Measurements from ENCODE around the gene TMC1. TPM values are rescaled to one million over a fixed set of nuclear protein-coding genes. Genes with fewer than 3 reads are reported as not detected.
A peak's percentile ranks its signal among the peaks of the same experiment; 100 is the strongest.

Gene TMC1
- total and polyA plus RNA-seq, 5 donors, result 0.05 to 0.45 TPM; not detected in 3

DNA sequence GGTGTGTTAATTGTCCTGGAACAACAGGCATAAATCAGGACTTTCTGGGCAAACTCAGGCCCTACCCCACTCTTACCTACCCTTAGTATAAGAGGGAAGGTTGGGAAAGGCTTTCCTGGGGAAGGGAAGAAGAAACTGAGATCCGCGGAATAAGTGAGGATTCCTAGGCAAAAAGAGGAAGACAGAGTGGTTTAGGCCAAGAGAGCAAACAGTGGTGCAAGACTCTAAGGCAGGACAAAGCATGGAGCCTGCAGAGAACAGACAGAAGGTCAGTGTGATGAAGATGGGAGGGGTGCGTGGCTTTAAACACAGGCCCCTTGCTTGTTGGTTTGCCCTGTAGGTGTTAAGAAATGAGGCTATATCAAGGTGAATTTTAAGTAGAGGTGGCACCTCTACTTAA lies 69.4 kb downstream of the TMC1 start:
- H3K9me3 ChIP-seq (ENCODE audit: control insufficient read depth, low read length), result no peaks in the 10 kb centered on the region
- no peak overlapping the region for H3K4me3 ChIP-seq (ENCODE audit: low read length)
- no peaks in the 10 kb centered on the region for H3K27me3 ChIP-seq (ENCODE audit: control insufficient read depth, insufficient read depth)
- no peak for DNase-seq
- peaks cover 2% of the 10 kb centered on the region for H3K4me1 ChIP-seq (ENCODE audit: control insufficient read depth, insufficient read depth, low read length)
- no peak overlapping the region for H3K27ac ChIP-seq (ENCODE audit: low read length)
- no peak for ATAC-seq
- WGBS, result 86% methylated on average over 3 of the region's 3 CpGs
- intact Hi-C loops (cut with DNase I), result loop anchor here in 3 of 4 donors (5.0 to 10.0 kb wide), 3 partner anchors 56 to 309 kb away; no protein-coding TSS in a partner anchor

DNA sequence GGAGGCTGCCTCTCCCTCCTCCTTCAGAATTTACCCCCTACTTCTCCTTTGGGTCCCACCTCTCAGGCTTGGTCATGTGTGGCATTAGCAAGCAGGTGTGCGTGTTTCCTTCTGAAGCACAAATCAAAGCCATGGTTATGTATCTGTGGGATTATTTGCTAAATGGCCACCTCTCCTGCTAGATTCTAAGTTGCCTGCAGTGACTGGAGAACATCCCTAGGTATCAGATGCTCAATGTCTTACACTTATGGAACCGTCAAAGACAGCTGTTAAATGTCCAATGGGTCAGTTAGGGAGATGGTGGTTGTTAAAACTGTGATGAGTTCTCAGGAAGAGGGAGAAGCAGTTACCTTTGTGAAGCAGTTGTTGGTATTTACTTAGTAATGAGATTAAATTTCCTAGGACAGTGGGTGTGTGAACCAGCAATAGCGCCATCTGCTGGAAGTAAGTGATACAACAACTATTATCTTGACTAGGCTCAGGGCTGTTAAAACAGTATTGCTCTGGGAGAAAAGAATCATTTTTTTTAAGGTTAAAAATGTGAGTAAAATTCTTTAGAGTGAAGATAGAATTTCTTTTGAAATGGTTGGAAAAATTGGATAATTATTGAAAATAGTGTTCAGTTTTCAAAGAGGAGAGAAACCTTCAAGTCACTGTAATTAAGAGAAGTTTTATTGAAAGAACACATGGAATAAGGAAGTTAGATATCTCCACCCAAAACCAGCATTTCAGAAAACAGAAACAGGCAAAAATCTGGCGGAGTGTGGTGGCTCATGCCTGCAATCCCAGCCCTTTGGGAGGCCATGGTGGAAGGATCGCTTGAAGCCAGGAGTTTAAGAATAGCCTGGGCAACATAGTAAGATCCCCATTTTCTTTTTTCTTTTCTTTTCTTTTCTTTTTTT lies 71.3 kb downstream of the TMC1 start:
- Histone ChIP-seq H3K9me3 (ENCODE audit: control insufficient read depth, low read length) (no peaks in the 10 kb centered on the region), H3K27ac (ENCODE audit: low read length) (no peak overlapping the region), H3K4me1 (ENCODE audit: control insufficient read depth, insufficient read depth, low read length) (no peaks in the 10 kb centered on the region), H3K27me3 (ENCODE audit: control insufficient read depth, insufficient read depth) (no peaks in the 10 kb centered on the region), H3K4me3 (ENCODE audit: low read length) (no peak overlapping the region)
- ATAC-seq (peak; percentile 82 to 86), DNase-seq (peak in 1 of 3 donors; percentile 53)
- intact Hi-C loops (cut with DNase I), result loop anchor here (2.0 to 10.0 kb wide), 4 partner anchors 58 to 310 kb away; no protein-coding TSS in a partner anchor
- 45% methylated on average over 5 of the region's 5 CpGs for WGBS

GRCh38 chr9:72596451-72597180 lies 75.2 kb downstream of the TMC1 start:
- ATAC-seq, result no peak
- 86% methylated on average over 6 of the region's 6 CpGs for WGBS

GRCh38 chr9:72597181-72597517 lies 75.7 kb downstream of the TMC1 start:
- Histone ChIP-seq H3K4me1 (ENCODE audit: control insufficient read depth, insufficient read depth, low read length) (no peaks in the 10 kb centered on the region), H3K27me3 (ENCODE audit: control insufficient read depth, insufficient read depth) (no peaks in the 10 kb centered on the region), H3K4me3 (ENCODE audit: low read length) (no peak overlapping the region), H3K27ac (ENCODE audit: low read length) (no peak overlapping the region), H3K9me3 (ENCODE audit: control insufficient read depth, low read length) (no peaks in the 10 kb centered on the region)
- intact Hi-C loops (cut with DNase I), result loop anchor here in 1 of 4 donors (10.0 kb wide), 1 partner anchor 62 kb away; no protein-coding TSS in a partner anchor
- no peak for ATAC-seq
- DNase-seq, result no peak
- 95% methylated on average over 8 of the region's 8 CpGs for WGBS

More at GRCh38 chr9:72596451-72597180, 75.2 kb downstream of the TMC1 start:
- H3K4me1 ChIP-seq (ENCODE audit: control insufficient read depth, insufficient read depth, low read length), result no peaks in the 10 kb centered on the region
- intact Hi-C loops (cut with DNase I), result loop anchor here in 1 of 4 donors (10.0 kb wide), 1 partner anchor 62 kb away; no protein-coding TSS in a partner anchor
- H3K27ac ChIP-seq (ENCODE audit: low read length), result no peak overlapping the region
- no peak overlapping the region for H3K4me3 ChIP-seq (ENCODE audit: low read length)
- H3K9me3 ChIP-seq (ENCODE audit: control insufficient read depth, low read length), result no peaks in the 10 kb centered on the region
- no peak for DNase-seq
- no peaks in the 10 kb centered on the region for H3K27me3 ChIP-seq (ENCODE audit: control insufficient read depth, insufficient read depth)

GRCh38 chr9:72597601-72598000 lies 76.2 kb downstream of the TMC1 start:
- no peak overlapping the region for H3K27ac ChIP-seq (ENCODE audit: low read length)
- intact Hi-C loops (cut with DNase I), result loop anchor here in 1 of 4 donors (10.0 kb wide), 1 partner anchor 63 kb away; no protein-coding TSS in a partner anchor
- no peak overlapping the region for H3K4me3 ChIP-seq (ENCODE audit: low read length)
- DNase-seq (no peak), ATAC-seq (no peak)
- no peaks in the 10 kb centered on the region for H3K4me1 ChIP-seq (ENCODE audit: control insufficient read depth, insufficient read depth, low read length)
- H3K27me3 ChIP-seq (ENCODE audit: control insufficient read depth, insufficient read depth), result no peaks in the 10 kb centered on the region
- 67% methylated on average over 3 of the region's 3 CpGs for WGBS
- H3K9me3 ChIP-seq (ENCODE audit: control insufficient read depth, low read length), result no peaks in the 10 kb centered on the region

DNA sequence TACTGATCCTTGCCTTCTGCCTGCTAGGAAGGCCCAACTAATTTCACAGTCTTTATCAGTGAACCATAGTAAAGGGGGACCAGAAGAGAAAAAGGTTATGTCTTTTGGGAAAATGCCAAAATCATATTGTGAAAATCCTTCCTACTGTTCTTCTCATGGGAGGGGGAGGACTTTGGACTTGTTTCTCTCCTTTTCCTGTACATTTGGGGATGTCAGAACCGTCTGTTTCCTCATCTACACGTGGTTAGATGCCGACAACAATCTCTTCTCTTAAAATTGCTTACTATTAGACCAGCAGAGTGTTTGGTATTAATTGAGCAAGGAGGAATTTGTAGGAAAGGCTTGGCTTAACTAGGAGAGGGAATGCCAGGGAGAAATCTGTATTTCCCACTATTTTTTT lies 77.2 kb downstream of the TMC1 start:
- intact Hi-C loops (cut with DNase I), result loop anchor here in 1 of 4 donors (10.0 kb wide), 1 partner anchor 64 kb away; no protein-coding TSS in a partner anchor
- WGBS, result 48% methylated on average over 3 of the region's 3 CpGs
- Histone ChIP-seq H3K27me3 (ENCODE audit: control insufficient read depth, insufficient read depth) (no peaks in the 10 kb centered on the region), H3K4me3 (ENCODE audit: low read length) (no peak overlapping the region), H3K4me1 (ENCODE audit: control insufficient read depth, insufficient read depth, low read length) (no peaks in the 10 kb centered on the region), H3K9me3 (ENCODE audit: control insufficient read depth, low read length) (no peaks in the 10 kb centered on the region), H3K27ac (ENCODE audit: low read length) (no peak overlapping the region)
- no peak for DNase-seq
- ATAC-seq, result no peak

DNA sequence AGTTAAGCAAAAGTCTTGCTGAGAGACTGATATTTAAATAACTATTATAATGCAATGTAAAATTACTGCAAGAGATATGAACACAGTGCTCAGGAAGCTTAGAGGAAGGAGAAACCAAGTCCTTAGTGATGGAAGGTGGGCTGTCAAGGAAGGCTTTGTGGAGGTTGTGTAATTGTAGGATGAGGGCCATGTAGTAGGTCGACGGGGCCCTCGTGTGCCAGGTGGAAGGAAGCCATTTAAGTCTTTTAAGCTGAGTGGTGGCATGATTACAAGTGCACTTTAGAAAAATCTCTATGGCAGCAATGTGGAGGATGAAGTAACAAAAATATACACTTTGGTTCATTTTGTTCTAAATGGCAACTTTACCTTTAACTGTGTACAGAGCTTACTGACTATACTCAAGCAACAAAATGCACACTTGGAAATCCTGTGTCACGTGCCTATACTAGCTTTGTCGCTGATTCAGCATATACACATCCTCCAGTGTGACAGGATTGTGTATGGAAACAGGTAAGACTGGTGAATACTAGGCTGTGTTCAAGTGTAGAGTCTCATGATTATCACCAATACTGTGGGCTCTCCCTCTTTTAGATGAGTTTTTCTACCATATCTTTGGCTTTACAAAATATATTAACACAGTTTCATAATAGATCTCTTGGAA lies 78.6 kb downstream of the TMC1 start:
- WGBS, result 88% methylated on average over 5 of the region's 5 CpGs
- no peak for ATAC-seq
- Histone ChIP-seq H3K4me1 (ENCODE audit: control insufficient read depth, insufficient read depth, low read length) (no peaks in the 10 kb centered on the region), H3K4me3 (ENCODE audit: low read length) (no peak overlapping the region), H3K27me3 (ENCODE audit: control insufficient read depth, insufficient read depth) (no peaks in the 10 kb centered on the region), H3K27ac (ENCODE audit: low read length) (no peak overlapping the region), H3K9me3 (ENCODE audit: control insufficient read depth, low read length) (no peaks in the 10 kb centered on the region)
- intact Hi-C loops (cut with DNase I), result loop anchor here in 1 of 4 donors (10.0 kb wide), 1 partner anchor 65 kb away; no protein-coding TSS in a partner anchor
- no peak for DNase-seq

GRCh38 chr9:72600671-72601070 lies 79.3 kb downstream of the TMC1 start:
- 95% methylated on average over 3 of the region's 3 CpGs for whole genome bisulfite sequencing
- no peaks in the 10 kb centered on the region for H3K4me1 ChIP-seq (ENCODE audit: control insufficient read depth, insufficient read depth, low read length)
- DNase-seq (no peak), ATAC-seq (no peak)
- intact Hi-C loops (cut with DNase I), result no loop called here
- no peak overlapping the region for H3K27ac ChIP-seq (ENCODE audit: low read length)
- H3K27me3 ChIP-seq (ENCODE audit: control insufficient read depth, insufficient read depth), result no peaks in the 10 kb centered on the region
- H3K4me3 ChIP-seq (ENCODE audit: low read length), result no peak overlapping the region
- no peaks in the 10 kb centered on the region for H3K9me3 ChIP-seq (ENCODE audit: control insufficient read depth, low read length)

DNA sequence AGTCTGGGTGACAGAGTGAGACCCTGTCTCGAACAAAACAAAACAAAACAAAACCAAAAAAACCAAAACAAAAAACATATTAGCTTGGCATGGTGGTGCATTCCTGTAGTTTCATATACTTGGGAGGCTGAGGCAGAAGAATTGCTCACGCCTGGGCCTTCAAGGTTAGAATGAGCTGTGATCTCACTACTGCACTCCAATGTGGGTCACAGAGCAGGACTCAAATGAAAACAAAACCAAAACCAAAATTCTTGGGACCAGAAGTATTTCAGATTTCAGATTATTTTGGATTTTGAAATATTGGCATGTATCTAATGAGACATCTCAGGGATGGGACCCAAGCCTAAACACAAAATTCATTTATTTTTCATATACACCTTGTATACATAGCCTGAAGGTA lies 80.2 kb downstream of the TMC1 start:
- intact Hi-C loops (cut with DNase I), result no loop called here
- 88% methylated on average over 2 of the region's 2 CpGs for WGBS
- no peak for ATAC-seq

DNA sequence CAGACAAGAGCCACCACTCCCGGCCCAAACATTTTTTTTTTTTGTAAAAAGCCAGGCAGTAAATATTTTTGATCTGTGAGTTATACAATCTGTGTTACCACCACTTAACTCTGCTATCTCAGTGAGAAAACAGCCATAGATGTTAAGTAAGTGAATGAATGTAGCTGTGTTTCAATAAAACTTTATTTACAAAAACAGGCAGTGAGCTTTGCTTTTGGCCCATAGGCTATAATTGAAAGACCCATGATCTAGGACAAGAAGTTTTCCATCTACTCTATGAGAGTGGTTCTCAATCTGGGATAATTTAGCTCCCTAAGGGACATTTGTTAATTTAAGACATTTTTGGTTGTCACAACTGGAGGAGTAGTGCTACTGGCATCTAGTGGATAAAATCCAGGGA lies 91.0 kb downstream of the TMC1 start:
- no peak overlapping the region for H3K27ac ChIP-seq (ENCODE audit: low read length)
- intact Hi-C loops (cut with DNase I), result no loop called here
- WGBS, result 91% methylated on average over 1 of the region's 1 CpG

More for the DNA sequence above, 80.2 kb downstream of the TMC1 start:
- no peaks in the 10 kb centered on the region for H3K9me3 ChIP-seq (ENCODE audit: control insufficient read depth, low read length)
- H3K27ac ChIP-seq (ENCODE audit: low read length), result no peak overlapping the region
- H3K4me1 ChIP-seq (ENCODE audit: control insufficient read depth, insufficient read depth, low read length), result no peaks in the 10 kb centered on the region
- no peaks in the 10 kb centered on the region for H3K27me3 ChIP-seq (ENCODE audit: control insufficient read depth, insufficient read depth)
- H3K4me3 ChIP-seq (ENCODE audit: low read length), result no peak overlapping the region
- no peak for DNase-seq

More for the DNA sequence above, 91.0 kb downstream of the TMC1 start:
- H3K27me3 ChIP-seq (ENCODE audit: control insufficient read depth, insufficient read depth), result no peaks in the 10 kb centered on the region
- no peak overlapping the region for H3K4me3 ChIP-seq (ENCODE audit: low read length)
- DNase-seq (no peak), ATAC-seq (no peak)
- no peaks in the 10 kb centered on the region for H3K4me1 ChIP-seq (ENCODE audit: control insufficient read depth, insufficient read depth, low read length)
- no peaks in the 10 kb centered on the region for H3K9me3 ChIP-seq (ENCODE audit: control insufficient read depth, low read length)
